Brain microvascular endothelial cell (primary cell): Measurements from ENCODE around the gene MYO1G.
"Not testable (repeated sequence)": the region's sequence is repeated elsewhere in the genome, so short reads cannot be mapped to it uniquely, and the experiment has no call there.

ENCODE experiments used
- DNase-seq: peaks from one replicate; pipeline ENCODE4 v3.0.0-alpha.2; 2020
- H3K27ac ChIP-seq: fragments of 250-450 bp; sonication (Bioruptor Pico); 2 replicates; pipeline ENCODE4 v1.5.1; 2020; ENCODE audit warnings: mild to moderate bottlenecking, moderate library complexity
- H3K27me3 ChIP-seq: fragments of 250-450 bp; sonication (Bioruptor Pico); replicated peaks from 2 replicates; pipeline ENCODE4 v1.5.1; 2020; ENCODE audit warnings: mild to moderate bottlenecking
- H3K36me3 ChIP-seq: fragments of 250-450 bp; sonication (Bioruptor Pico); replicated peaks from 2 replicates; pipeline ENCODE4 v1.5.1; 2020; ENCODE audit warnings: mild to moderate bottlenecking
- H3K4me3 ChIP-seq: 2 replicates; pipeline ENCODE4 v1.5.1; 2011; ENCODE audit warnings: low read depth, mild to moderate bottlenecking, control low read depth, low read length, moderate library complexity
- in situ Hi-C: cut with HindIII; loops from 2 replicates; pipeline ENCODE4 v1.10.0; 2017; ENCODE audit warnings: low sequenced_read_pairs, low pct_ligation_motif_present
- TF ChIP-seq, protein P1 (sequence below): IDR thresholded peaks from 2 replicates; pipeline ENCODE4 v1.5.1; 2011; ENCODE audit warnings: low read depth, mild to moderate bottlenecking, moderate library complexity, low read length, control low read depth, inconsistent platforms; ENCODE audit errors: missing control alignments

Gene MYO1G

GRCh38 chr7:44994877-44995554 is 16.2 kb upstream of the MYO1G start:
- DNase-seq, result no peak
- Histone ChIP-seq H3K36me3 (no peaks in the 10 kb centered on the region), H3K4me3 (no peak overlapping the region), H3K27me3 (no peaks in the 10 kb centered on the region), H3K27ac (no peak overlapping the region)
- in situ Hi-C loops, result no loop called here
- TF ChIP-seq, protein P1, sequence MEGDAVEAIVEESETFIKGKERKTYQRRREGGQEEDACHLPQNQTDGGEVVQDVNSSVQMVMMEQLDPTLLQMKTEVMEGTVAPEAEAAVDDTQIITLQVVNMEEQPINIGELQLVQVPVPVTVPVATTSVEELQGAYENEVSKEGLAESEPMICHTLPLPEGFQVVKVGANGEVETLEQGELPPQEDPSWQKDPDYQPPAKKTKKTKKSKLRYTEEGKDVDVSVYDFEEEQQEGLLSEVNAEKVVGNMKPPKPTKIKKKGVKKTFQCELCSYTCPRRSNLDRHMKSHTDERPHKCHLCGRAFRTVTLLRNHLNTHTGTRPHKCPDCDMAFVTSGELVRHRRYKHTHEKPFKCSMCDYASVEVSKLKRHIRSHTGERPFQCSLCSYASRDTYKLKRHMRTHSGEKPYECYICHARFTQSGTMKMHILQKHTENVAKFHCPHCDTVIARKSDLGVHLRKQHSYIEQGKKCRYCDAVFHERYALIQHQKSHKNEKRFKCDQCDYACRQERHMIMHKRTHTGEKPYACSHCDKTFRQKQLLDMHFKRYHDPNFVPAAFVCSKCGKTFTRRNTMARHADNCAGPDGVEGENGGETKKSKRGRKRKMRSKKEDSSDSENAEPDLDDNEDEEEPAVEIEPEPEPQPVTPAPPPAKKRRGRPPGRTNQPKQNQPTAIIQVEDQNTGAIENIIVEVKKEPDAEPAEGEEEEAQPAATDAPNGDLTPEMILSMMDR, result no peak

GRCh38 chr7:44992004-44992795 is 13.4 kb upstream of the MYO1G start:
- H3K27me3 ChIP-seq, H3K4me3 ChIP-seq, H3K27ac ChIP-seq, DNase-seq, H3K36me3 ChIP-seq, in situ Hi-C loops: not testable (repeated sequence)

DNA sequence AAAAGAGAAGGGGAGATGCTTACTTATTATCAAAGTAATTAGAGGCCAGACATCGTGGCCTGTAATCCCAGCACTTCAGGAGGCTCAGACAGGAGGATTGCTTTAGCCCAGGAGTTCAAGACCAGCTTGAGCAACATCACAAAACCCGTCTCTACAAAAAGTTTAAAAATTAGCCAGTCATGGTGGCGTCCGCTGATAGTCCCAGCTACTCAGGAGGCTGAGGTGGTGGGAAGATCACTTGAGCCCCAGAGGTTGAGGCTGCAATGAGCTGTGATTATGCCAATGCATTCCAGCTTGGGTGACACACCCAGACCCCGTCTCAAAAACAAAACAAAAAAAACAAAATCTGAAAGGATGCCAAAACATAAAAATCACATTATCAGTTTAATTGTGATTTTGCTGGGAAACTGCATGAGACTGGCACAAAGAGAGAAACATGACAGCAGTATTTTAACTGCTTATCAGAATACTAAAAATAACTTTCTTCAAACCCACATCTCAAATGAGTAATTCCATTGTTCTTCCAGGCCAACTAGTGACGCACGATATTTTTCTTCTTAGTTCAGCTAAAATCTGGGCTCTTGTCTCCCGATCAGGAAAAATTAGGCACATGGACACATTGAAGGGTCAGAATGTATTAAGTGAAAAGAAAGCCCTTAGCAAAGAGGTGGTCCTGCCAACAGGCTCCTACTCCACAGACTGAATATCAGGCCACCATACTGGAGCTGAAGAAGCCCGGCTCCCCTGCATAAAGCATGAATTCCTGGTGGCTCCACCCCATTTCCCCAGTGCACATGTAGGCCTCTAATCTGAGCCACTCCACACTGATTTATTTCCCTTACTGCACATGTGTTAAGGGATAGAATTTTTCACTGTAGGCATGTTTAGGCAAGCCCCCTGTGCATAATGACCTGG is 11.6 kb upstream of the MYO1G start:
- in situ Hi-C loops, result no loop called here
- Histone ChIP-seq H3K27ac (peak overlapping the region; percentile 87), H3K36me3 (peaks cover 2% of the 10 kb centered on the region), H3K4me3 (no peak overlapping the region), H3K27me3 (no peaks in the 10 kb centered on the region)
- TF ChIP-seq, protein P1, result no peak
- peak; percentile 79 for DNase-seq

GRCh38 chr7:44989132-44989531 is 10.3 kb upstream of the MYO1G start:
- no peak for DNase-seq
- TF ChIP-seq, protein P1, result no peak
- H3K27ac ChIP-seq, result no peak overlapping the region
- in situ Hi-C loops, result no loop called here
- H3K4me3 ChIP-seq, result no peak overlapping the region
- H3K27me3 ChIP-seq, result no peaks in the 10 kb centered on the region
- H3K36me3 ChIP-seq, result peaks cover 14% of the 10 kb centered on the region

DNA sequence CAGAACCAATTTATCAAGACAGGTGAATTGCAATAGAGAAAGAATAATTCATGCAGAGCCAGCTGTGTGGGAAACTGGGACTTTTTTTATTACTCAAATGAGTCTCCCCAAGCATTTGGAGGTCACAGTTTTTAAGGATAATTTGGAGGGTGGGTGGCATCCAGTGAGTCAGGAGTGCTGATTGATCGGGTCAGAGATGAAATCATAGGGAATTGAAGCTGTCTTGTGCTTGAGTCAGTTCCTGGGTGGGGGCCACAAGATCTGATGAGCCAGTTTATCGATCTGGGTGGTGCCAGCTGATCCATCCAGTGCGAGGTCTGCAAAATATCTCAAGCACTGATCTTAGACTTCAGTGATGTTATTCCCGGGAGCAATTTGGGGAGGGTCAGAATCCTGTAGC is 9.9 kb upstream of the MYO1G start:
- TF ChIP-seq, protein P1, result no peak
- no peak overlapping the region for H3K4me3 ChIP-seq
- in situ Hi-C loops, result no loop called here
- no peak overlapping the region for H3K27ac ChIP-seq
- H3K27me3 ChIP-seq, result no peaks in the 10 kb centered on the region
- H3K36me3 ChIP-seq, result peaks cover 19% of the 10 kb centered on the region
- DNase-seq, result no peak

- H3K36me3 ChIP-seq, result peaks cover 24% of the 10 kb centered on the region
- no peak for DNase-seq
- H3K27me3 ChIP-seq, result no peaks in the 10 kb centered on the region
- TF ChIP-seq, protein P1, result no peak
- no peak overlapping the region for H3K27ac ChIP-seq
- in situ Hi-C loops, result no loop called here
- no peak overlapping the region for H3K4me3 ChIP-seq
Measured at GRCh38 chr7:44987996-44988395, 9.2 kb upstream of the MYO1G start.
